Psoas muscle (tissue), 8 donors: Measurements from ENCODE around the gene PALD1. TPM values are rescaled to one million over a fixed set of nuclear protein-coding genes. Genes with fewer than 3 reads are reported as not detected.

ENCODE experiments used
- ATAC-seq, 4 donors: fragments of 200-7000 bp; cut with Tn5 transposase; one replicate each; pipeline ENCODE4 v1.9.1; 2020; ENCODE audit warnings: moderate library complexity in 3 of 4, mild to moderate bottlenecking in 2 of 4
- DNase-seq, 2 donors: peaks; one replicate each; pipeline ENCODE4 v3.0.0-alpha.2; 2020
- H3K27ac ChIP-seq: fragments of 200-600 bp; one replicate; pipeline ENCODE4 v1.8.0; 2022
- H3K27me3 ChIP-seq, 3 donors: fragments of 200-600 bp in 1 of 3; one replicate each; pipeline versions ENCODE4 v1.6.1 to v1.8.0; 2013 to 2022; ENCODE audit warnings: low read length in 2 of 3, mild to moderate bottlenecking in 2 of 3, moderate library complexity in 1 of 3; ENCODE audit not compliant: insufficient read depth in 3 of 3
- H3K36me3 ChIP-seq, 2 donors: fragments of 200-600 bp in 1 of 2; one replicate each; pipeline versions ENCODE4 v1.6.1 to v1.8.0; 2013 to 2022; ENCODE audit warnings: low read depth in 1 of 2, mild to moderate bottlenecking in 1 of 2, moderate library complexity in 1 of 2; ENCODE audit not compliant: insufficient read depth in 1 of 2
- H3K4me1 ChIP-seq: fragments of 200-600 bp; one replicate; pipeline ENCODE4 v1.8.0; 2022
- H3K4me3 ChIP-seq: fragments of 200-600 bp; one replicate; pipeline ENCODE4 v1.8.0; 2022; ENCODE audit warnings: mild to moderate bottlenecking
- H3K9me3 ChIP-seq: fragments of 200-600 bp; one replicate; pipeline ENCODE4 v1.8.0; 2022
- WGBS, 3 donors: extraction: QIAGEN DNeasy Blood & Tissue Kit; methylation state at CpG; one replicate each; pipeline versions ENCODE4 v1.1.6 to v1.1.7; 2013; 5-methylcytosine and 5-hydroxymethylcytosine counted together
- intact Hi-C, 2 donors: fragments of 100-400 bp; cut with DNase I; formaldehyde crosslinking; loops; one replicate each; pipeline versions ENCODE4 v1.11.0 to v1.14.2; 2022
- polyA plus RNA-seq, 3 donors: library from polyadenylated mRNA; stranded (reverse); fragments of 200-250 nt; gene quantifications; one replicate each; pipeline ENCODE4 v1.2.3, GENCODE V29; 2013
- total RNA-seq, 4 donors: library from RNA; stranded (reverse); fragmentation: NEBNext Ultra II Directional in 2 of 4; extraction: Animal tissue kit (Norgen Biotek cat#: 25700) in 2 of 4; gene quantifications; one replicate each; pipeline versions ENCODE4 v1.2.1 to v1.2.4, GENCODE V29; 2021 to 2023
- TF ChIP-seq, protein P1 (sequence below): fragments of 200-600 bp; IDR thresholded peaks from one replicate; pipeline ENCODE4 v1.8.0; 2022; ENCODE audit warnings: antibody characterized with exemption
- donor health status: healthy with polysubstance abuse.
- donor health status: DM: no; HTN: no; CAD: no; lungs with moderate emphysema.
- donor health status: Bipolar disorder and iron deficiency.
- donor health status: healthy.
- donor health status: DM: yes; HTN: yes; CAD: no.
- donor health status: DM: no; HTN: no; CAD: no.
- donor health status: DM: no; HTN: no; CAD: no.
- donor health status: DM: yes; HTN: yes; CAD: no.

Gene PALD1
- total and polyA plus RNA-seq, 7 donors: 1.0 to 4.0 (median 2.8) TPM

DNA sequence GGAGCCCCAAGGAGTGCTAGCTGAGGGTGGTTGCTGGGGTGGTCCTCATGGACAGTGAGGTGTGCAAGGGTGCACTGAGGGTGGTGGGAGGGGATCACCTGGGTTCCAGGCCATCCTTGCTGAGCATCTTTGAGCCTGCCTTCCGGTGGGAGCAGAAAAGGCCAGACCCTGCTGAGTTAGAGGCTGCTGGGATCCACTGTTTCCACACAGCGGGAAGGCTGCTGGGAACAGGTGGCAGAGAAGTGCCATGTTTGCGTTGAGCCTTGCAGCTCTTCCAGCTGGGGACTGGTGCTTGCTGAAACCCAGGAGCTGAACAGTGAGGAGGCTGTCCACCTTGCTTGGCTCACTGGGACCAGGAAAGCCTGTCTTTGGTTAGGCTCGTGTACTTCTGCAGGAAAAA lies 89.0 kb downstream of the PALD1 start:
- ATAC-seq (no peak), DNase-seq (no peak)
- TF ChIP-seq, protein P1, sequence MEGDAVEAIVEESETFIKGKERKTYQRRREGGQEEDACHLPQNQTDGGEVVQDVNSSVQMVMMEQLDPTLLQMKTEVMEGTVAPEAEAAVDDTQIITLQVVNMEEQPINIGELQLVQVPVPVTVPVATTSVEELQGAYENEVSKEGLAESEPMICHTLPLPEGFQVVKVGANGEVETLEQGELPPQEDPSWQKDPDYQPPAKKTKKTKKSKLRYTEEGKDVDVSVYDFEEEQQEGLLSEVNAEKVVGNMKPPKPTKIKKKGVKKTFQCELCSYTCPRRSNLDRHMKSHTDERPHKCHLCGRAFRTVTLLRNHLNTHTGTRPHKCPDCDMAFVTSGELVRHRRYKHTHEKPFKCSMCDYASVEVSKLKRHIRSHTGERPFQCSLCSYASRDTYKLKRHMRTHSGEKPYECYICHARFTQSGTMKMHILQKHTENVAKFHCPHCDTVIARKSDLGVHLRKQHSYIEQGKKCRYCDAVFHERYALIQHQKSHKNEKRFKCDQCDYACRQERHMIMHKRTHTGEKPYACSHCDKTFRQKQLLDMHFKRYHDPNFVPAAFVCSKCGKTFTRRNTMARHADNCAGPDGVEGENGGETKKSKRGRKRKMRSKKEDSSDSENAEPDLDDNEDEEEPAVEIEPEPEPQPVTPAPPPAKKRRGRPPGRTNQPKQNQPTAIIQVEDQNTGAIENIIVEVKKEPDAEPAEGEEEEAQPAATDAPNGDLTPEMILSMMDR: no peak
- H3K4me3 ChIP-seq: no peak overlapping the region
- H3K4me1 ChIP-seq: no peaks in the 10 kb centered on the region
- intact Hi-C loops: no loop called here
- WGBS, 3 donors: 78 to 81% (median 81%) methylated on average over 4 of the region's 4 CpGs
- no peaks in the 10 kb centered on the region for H3K36me3 ChIP-seq
- no peaks in the 10 kb centered on the region for H3K27me3 ChIP-seq
- H3K27ac ChIP-seq: no peak overlapping the region
- no peaks in the 10 kb centered on the region for H3K9me3 ChIP-seq

DNA sequence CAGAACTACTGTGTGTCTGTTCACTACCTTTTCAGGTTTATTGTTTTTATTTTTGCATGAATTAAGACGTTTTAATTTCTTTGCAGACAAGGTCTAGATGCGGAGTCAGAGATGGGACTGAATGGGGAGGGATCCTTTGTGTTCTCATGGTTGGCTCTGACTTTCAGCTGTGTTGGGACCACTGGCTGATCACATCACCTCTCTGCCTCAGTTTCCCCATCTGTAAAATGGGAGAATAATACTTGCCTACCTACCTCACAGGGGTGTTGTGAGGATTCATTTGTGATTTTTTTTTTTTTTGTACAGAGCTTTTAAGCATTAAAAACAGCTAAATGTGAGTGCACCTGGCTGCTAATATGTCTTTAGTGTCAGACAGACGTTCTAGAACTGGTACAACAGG lies 89.5 kb downstream of the PALD1 start:
- Histone ChIP-seq H3K27me3 (no peaks in the 10 kb centered on the region), H3K9me3 (no peaks in the 10 kb centered on the region), H3K27ac (no peak overlapping the region), H3K4me3 (no peak overlapping the region), H3K36me3 (no peaks in the 10 kb centered on the region), H3K4me1 (no peaks in the 10 kb centered on the region)
- intact Hi-C loops: no loop called here
- TF ChIP-seq, protein P1: no peak
- WGBS, 3 donors: 94 to 95% (median 95%) methylated on average over 3 of the region's 3 CpGs
- DNase-seq: no peak
- no peak for ATAC-seq

DNA sequence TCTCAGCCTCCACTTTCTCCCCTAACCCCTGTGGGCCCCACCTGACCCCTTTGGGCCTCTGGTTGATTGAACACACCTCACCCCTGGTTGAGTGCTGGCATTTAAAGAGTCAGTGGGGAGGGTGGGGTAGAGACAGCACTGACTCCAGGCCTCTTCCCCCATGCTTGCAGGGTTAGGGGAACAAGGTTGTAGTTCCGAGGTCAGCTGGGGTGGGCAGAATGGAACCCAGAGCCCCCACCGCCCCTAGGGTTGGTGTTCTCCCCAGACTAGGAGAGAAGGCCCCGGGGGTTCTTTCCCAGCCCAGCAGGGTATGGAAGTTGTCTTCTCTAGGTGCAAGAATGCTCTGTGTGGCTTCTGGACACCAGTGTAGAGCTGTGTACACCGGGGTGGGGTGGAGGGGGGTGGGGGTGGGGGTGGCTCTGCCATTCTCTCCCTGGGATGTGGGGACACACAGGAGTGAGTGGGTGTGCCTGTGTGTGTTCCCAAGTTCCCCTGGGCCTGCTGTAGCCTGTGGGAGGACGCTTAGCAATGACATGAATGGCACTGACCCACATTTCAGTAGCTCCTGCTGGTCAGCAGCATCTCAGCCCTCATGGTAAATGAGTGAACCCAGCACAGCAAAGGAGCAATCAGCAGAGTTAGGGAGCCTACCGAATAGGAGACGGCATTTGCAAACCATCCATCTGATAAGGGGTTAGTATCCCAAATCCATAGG lies 90.4 kb downstream of the PALD1 start:
- no peak overlapping the region for H3K27ac ChIP-seq
- 87 to 93% (median 92%) methylated on average over 7 of the region's 7 CpGs for WGBS, 3 donors
- peak in 1 of 2 donors; percentile 31 for DNase-seq
- no peaks in the 10 kb centered on the region for H3K36me3 ChIP-seq
- ATAC-seq: no peak
- no peaks in the 10 kb centered on the region for H3K9me3 ChIP-seq
- H3K4me1 ChIP-seq: no peaks in the 10 kb centered on the region
- intact Hi-C loops: no loop called here
- no peaks in the 10 kb centered on the region for H3K27me3 ChIP-seq
- TF ChIP-seq, protein P1: no peak
- no peak overlapping the region for H3K4me3 ChIP-seq

DNA sequence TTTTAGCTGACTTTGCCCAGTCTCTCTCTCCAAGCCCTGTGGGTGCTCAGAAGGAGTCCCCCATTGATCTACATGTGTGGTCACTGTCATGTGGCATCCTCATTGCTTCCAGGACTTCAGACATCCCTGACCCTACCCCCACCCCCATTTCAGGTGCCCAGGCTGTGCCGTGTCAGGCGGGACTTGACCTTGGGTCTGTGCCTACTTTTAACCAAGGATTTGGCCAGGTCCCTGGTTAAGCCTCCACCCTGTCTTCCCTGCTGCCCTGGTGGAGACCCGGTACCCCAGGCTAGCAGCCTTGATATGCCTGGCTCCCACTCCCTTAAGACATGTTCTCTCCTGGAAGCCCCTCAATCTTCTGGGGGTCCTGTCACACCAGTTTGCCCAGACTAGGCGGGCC lies 92.7 kb downstream of the PALD1 start:
- 77 to 90% (median 78%) methylated on average over 4 of the region's 4 CpGs for WGBS, 3 donors
- H3K4me3 ChIP-seq: no peak overlapping the region

More for the DNA sequence above, 92.7 kb downstream of the PALD1 start:
- Histone ChIP-seq H3K9me3 (no peaks in the 10 kb centered on the region), H3K27ac (no peak overlapping the region), H3K27me3 (no peaks in the 10 kb centered on the region), H3K36me3 (no peaks in the 10 kb centered on the region), H3K4me1 (no peaks in the 10 kb centered on the region)
- TF ChIP-seq, protein P1: no peak
- ATAC-seq: no peak
- intact Hi-C loops: no loop called here
- DNase-seq: no peak
